SW 1271 (cell line): Measurements from ENCODE around the gene CLBA1.
"Not testable (repeated sequence)": the region's sequence is repeated elsewhere in the genome, so short reads cannot be mapped to it uniquely, and the experiment has no call there.

Source experiments
- DNase-seq, 2 experiments: peaks; one replicate each; lab custom pipeline; 2025; lab: John Stamatoyannopoulos, UW

CLBA1 gene

GRCh38 chr14:105022276-105022670 lies 36.7 kb downstream of the CLBA1 start:
- DNase-seq: peak in 1 of 2 experiments; percentile 51

- peak in 1 of 2 experiments; percentile 83 for DNase-seq
Observed at GRCh38 chr14:105023144-105023543, 37.6 kb downstream of the CLBA1 start.

- DNase-seq: peak; percentile 65 to 78
Observed at GRCh38 chr14:105023791-105024480, 38.3 kb downstream of the CLBA1 start.

- no peak for DNase-seq
Observed at GRCh38 chr14:105025429-105025828, 39.8 kb downstream of the CLBA1 start.

- peak in 1 of 2 experiments; percentile 68 for DNase-seq
Observed at GRCh38 chr14:105026033-105026785, 40.6 kb downstream of the CLBA1 start.

GRCh38 chr14:105026802-105027563 lies 41.4 kb downstream of the CLBA1 start:
- DNase-seq: peak in 1 of 2 experiments; percentile 56

- DNase-seq: not testable (repeated sequence)
Observed at GRCh38 chr14:105027718-105028117, 42.1 kb downstream of the CLBA1 start.

- no peak for DNase-seq
Observed at GRCh38 chr14:105028251-105028927, 42.8 kb downstream of the CLBA1 start.

- DNase-seq: no peak
Observed at GRCh38 chr14:105029402-105029801, 43.8 kb downstream of the CLBA1 start.

GRCh38 chr14:105030194-105030593 lies 44.6 kb downstream of the CLBA1 start:
- DNase-seq: no peak

- no peak for DNase-seq
Observed at GRCh38 chr14:105030836-105031396, 45.3 kb downstream of the CLBA1 start.

- DNase-seq: not testable (repeated sequence)
Observed at GRCh38 chr14:105032451-105032901, 46.9 kb downstream of the CLBA1 start.

- DNase-seq: not testable (repeated sequence)
Observed at GRCh38 chr14:105033412-105033900, 47.9 kb downstream of the CLBA1 start.

- DNase-seq: no peak
Observed at GRCh38 chr14:105034315-105035039, 48.9 kb downstream of the CLBA1 start.

- not testable (repeated sequence) for DNase-seq
Observed at GRCh38 chr14:105035616-105036015, 50.0 kb downstream of the CLBA1 start.

GRCh38 chr14:105039458-105040205 lies 54.0 kb downstream of the CLBA1 start:
- DNase-seq: no peak

GRCh38 chr14:105041841-105042765 lies 56.5 kb downstream of the CLBA1 start:
- no peak for DNase-seq

- no peak for DNase-seq
Observed at GRCh38 chr14:105042813-105043212, 57.2 kb downstream of the CLBA1 start.

- no peak for DNase-seq
Observed at GRCh38 chr14:105043641-105044040, 58.1 kb downstream of the CLBA1 start.
